HL-60 (cell line): ENCODE results near the gene UFSP1.

Source experiments
- POLR2AphosphoS5 ChIP-seq: IDR thresholded peaks from 2 replicates; pipeline ENCODE4 v1.6.1; 2012; ENCODE audit warnings: low read depth
- TF ChIP-seq, protein P1 (sequence below): IDR thresholded peaks from one replicate; pipeline ENCODE4 v1.5.1; 2011; ENCODE audit warnings: low read length, control low read depth, inconsistent platforms; ENCODE audit not compliant: insufficient read depth
- TF ChIP-seq, protein P2 (sequence below): IDR thresholded peaks from 2 replicates; pipeline ENCODE4 v1.6.1; 2012; ENCODE audit warnings: low read depth; ENCODE audit not compliant: insufficient replicate concordance

DNA sequence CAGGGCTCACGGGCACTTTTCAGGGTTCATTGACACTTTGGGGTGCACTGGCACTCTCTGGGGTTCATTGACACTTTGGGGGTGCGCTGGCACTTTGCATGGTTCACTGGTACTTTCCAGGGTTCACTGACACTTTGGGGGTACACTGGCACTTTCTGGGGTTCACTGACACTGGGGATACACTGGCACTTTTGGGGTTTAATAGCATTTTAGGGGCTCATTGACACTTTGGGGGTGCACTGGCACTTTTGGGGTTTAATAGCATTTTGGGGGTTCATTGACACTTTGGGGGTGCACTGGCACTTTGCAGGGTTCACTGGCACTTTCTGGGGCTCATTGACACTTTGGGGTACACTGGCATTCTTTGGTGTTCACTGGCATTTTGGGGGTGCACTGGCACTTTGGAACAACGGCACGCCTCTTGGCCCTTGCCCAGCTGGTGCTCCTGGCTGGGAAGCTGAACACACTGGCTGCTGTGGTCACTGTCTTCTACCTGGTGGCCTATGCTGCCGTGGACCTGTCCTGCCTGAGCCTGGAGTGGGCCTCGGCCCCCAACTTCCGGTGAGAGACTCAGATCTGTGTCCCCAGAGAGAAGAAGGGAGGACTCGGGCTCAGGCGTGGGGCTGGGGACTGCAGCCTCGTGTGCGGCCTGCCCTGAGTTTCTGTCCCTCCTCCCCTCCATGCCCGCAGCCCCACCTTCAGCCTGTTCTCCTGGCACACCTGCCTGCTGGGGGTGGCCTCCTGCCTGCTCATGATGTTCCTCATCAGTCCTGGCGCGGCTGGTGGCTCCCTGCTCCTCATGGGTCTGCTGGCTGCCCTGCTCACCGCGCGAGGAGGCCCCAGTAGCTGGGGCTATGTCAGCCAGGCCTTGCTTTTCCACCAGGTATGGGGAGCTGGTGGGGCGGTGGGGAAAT is 28.6 kb downstream of the UFSP1 start:
- TF ChIP-seq, protein P1, sequence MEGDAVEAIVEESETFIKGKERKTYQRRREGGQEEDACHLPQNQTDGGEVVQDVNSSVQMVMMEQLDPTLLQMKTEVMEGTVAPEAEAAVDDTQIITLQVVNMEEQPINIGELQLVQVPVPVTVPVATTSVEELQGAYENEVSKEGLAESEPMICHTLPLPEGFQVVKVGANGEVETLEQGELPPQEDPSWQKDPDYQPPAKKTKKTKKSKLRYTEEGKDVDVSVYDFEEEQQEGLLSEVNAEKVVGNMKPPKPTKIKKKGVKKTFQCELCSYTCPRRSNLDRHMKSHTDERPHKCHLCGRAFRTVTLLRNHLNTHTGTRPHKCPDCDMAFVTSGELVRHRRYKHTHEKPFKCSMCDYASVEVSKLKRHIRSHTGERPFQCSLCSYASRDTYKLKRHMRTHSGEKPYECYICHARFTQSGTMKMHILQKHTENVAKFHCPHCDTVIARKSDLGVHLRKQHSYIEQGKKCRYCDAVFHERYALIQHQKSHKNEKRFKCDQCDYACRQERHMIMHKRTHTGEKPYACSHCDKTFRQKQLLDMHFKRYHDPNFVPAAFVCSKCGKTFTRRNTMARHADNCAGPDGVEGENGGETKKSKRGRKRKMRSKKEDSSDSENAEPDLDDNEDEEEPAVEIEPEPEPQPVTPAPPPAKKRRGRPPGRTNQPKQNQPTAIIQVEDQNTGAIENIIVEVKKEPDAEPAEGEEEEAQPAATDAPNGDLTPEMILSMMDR = no peak
- TF ChIP-seq POLR2AphosphoS5 = no peak
- TF ChIP-seq, protein P2, sequence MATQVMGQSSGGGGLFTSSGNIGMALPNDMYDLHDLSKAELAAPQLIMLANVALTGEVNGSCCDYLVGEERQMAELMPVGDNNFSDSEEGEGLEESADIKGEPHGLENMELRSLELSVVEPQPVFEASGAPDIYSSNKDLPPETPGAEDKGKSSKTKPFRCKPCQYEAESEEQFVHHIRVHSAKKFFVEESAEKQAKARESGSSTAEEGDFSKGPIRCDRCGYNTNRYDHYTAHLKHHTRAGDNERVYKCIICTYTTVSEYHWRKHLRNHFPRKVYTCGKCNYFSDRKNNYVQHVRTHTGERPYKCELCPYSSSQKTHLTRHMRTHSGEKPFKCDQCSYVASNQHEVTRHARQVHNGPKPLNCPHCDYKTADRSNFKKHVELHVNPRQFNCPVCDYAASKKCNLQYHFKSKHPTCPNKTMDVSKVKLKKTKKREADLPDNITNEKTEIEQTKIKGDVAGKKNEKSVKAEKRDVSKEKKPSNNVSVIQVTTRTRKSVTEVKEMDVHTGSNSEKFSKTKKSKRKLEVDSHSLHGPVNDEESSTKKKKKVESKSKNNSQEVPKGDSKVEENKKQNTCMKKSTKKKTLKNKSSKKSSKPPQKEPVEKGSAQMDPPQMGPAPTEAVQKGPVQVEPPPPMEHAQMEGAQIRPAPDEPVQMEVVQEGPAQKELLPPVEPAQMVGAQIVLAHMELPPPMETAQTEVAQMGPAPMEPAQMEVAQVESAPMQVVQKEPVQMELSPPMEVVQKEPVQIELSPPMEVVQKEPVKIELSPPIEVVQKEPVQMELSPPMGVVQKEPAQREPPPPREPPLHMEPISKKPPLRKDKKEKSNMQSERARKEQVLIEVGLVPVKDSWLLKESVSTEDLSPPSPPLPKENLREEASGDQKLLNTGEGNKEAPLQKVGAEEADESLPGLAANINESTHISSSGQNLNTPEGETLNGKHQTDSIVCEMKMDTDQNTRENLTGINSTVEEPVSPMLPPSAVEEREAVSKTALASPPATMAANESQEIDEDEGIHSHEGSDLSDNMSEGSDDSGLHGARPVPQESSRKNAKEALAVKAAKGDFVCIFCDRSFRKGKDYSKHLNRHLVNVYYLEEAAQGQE = no peak
